GM19372 (cell line): ENCODE measurements around the gene PPAN.

Source experiments
- ATAC-seq: cut with Tn5 transposase; IDR thresholded peaks from one replicate; pipeline ENCODE4 v1.9.1; 2021; ENCODE audit warnings: mild to moderate bottlenecking, low read depth, moderate library complexity; ENCODE audit not compliant: unreplicated experiment

Gene PPAN

DNA sequence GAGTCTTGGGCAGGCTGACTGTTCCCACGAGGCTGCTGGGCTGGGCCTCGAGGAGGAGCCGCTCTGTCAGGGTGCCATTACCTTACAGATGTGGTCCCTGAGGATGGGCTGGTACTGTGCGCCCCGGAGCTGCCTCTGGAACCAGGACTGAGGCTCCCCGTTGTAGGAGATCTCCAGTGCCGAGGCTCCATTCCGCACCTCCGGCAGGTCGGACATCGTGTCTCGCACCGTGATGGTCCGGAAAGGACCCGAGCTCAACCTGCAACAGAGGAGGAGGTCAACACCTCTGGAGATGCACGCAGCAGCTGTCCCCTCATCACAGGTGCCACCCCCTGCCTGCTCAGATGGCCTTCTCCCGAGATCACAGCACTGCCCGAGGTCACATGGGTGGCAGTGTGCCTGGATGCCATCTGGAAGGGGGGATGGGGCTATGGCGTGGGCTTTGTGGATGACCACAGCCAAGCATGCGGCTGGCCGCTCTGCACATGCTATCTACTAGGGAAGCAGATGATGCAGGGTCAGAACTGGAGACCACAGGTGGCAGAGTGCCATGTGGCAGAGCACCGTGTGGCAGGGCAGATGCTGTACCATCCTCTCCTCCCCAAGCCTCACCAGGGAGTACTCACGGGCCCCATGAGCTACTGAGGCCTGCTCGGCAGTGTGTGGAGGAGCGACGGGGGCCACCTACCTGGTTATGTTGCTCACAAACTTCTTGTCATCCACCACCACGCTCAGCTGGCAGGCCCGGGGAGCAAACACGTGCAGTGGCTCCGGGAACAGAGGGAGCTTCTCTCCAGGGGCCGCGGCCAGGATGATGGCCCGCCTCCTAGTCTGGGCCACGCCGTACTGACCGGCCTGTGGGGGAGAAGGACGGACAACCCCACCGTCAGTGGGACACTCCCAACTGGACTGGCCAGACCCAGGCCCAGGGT, 31.9 kb downstream of the PPAN start:
- ATAC-seq = no peak

DNA sequence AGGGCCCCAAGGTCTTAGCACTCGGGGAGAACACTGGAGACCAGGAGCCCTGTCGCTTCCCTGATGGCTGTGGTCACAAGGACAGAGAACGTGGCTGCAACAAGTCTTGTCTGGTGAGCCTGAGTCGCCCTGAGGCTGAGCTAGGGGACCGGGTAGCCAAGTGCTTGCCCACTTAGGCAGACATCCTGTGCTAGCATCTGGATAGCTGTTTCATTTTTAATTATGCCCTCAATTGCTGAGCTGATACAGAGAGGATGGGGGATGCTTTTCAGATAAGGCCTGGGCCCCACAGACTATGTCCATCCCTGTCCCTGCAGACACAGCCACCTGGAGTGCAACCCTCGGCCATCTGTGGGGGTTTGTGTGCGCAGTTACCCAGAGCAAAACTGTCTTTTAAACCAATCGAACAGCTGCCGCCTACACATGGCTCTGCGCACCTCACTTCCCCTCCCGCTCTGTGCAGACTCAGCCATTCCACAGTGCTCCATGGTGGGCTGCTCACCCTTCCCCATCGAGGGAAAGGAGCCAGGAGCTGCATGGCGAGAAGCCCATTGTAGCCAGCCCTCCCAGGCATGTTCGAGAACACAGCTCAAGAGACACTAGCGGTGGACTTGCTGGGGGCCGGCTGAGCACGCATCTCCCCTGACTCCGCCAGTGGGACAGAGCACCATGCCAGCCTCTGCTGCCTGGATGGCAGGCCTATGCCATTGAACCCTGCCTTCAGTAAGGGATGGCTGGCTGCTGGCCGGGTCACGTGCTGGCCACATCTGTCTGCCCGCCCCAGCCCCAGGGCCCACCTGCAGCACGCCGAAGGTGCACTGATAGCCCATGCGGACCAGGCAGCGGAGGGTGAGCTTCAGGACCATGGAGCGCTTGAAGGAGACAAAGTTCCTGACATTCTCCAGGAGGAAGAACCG, 33.0 kb downstream of the PPAN start:
- ATAC-seq = no peak

DNA sequence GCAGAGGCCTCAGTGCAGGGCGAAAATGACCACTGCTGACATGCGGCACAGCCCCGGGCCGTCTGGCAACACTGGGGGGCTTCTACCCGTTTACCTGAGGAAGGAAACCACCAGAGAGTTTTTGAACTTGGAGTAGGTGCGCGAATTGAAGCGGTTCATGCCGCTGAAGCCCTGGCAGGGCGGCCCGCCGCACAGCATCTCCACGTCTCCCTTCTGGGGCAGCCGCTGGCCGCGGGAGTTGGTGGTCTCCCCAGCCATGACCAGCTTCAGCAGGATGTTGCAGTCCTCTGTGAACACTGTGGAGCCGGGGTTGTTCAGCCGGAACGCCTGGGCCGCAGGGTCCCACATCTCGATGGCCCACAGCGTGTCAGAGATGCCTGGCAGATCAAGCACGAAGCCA, 33.8 kb downstream of the PPAN start:
- no peak for ATAC-seq

DNA sequence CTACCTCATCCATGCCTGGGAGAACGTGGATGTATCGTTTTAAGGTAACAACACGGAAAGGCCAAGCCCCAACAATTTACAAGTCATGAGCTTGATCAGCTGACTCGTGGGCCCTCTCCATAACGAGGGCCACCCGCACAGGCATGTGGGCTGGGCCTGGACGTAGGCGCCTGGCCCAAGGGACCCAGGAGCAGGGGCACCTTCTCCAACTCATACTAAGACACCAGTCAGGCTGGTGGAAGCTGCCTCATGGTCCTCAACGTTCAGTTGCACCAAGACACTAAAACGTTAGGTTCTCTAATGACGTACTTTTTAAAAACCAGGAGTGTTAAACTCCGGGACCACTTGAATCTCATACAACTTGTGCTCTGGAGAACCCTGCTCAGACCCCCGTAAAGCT, 35.3 kb downstream of the PPAN start:
- ATAC-seq = no peak

DNA sequence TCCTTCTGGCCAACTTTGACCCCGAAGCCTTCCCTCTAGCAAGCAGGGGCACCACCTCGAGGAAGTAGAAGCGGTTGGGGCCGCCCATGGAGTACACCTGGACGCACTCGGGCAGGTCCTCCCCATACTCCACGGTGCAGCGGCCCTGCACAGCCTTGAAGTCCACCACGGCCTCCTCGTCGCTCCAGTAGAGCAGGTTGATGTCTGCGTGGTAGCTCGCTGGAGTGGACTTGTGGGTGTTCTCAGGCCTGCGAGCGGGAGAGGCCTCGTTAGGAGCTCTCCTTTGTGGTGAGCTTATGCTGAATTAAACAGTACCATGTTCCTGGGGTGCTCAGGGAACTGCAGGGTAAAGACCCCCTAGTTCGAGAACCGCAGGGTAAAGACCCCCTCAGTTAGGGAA, 35.8 kb downstream of the PPAN start:
- ATAC-seq = no peak

DNA sequence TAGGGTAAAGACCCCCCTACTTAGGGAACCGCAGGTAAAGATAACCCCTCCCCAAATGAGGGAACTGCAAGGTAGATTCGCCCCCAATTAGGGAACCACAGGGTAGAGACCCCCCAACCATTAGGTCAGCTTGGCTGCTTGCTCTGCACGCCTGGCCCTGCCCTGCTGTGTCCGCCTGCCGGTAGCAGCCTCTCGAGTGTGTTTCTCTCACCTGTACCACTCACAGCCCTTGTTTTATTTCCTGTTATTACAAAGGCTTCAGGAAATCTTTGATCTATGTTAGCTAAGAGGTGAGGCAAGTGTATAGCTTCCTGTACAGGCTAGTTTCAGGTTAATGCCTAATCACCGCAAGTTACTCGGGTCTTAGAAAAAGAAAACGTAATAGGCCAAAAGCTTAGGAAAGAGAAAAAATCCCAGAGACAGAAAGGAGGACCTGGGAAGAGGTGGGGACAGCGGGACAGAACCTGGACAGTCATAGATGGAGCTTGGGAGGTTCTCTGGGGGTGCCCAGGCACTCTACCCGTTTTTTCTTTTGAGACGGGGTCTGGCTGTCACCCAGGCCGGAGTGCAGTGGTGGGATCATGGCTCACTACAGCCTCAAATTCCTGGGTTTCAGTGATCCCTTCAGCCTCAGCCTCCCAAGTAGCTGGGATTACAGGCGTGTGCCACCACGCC, 36.7 kb downstream of the PPAN start:
- ATAC-seq = no peak

DNA sequence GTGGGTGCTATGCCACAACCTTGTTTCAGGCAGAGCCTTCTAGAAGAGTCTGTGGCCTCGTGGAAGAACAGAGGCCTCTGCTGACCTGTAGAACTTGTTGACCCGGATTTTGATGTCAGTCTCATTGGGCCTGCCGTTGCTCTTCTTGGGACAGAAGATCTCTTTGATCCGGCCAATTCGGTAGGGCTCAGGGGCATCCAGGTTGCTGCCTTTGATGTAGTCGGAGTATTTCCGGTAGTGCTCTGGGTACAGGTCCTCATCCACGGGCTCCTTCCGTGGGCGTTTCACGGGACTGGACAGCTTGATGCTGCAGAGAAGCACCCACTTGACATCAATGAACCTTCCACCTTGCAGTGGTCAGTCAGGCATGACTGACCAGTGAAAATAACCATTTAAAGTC, 37.5 kb downstream of the PPAN start:
- no peak for ATAC-seq

DNA sequence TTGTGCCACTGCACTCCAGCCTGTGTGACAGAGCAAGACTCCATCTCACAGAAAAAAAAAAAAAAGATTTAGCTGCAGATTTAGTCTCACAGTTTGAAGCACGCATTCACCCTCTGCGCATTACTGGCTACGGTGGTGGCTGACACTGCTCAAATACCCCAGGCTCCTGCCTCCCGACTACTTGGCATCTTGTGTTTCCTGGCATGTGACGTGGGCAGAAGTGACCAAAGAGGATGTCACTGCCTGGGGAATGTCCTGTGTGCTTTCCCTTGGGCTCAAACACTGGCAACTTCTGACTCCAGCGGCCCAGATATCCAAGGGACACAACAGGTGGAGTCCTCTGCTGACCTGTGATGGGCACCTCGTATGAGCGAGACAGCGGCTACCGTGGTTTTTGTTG, 38.2 kb downstream of the PPAN start:
- ATAC-seq = no peak

DNA sequence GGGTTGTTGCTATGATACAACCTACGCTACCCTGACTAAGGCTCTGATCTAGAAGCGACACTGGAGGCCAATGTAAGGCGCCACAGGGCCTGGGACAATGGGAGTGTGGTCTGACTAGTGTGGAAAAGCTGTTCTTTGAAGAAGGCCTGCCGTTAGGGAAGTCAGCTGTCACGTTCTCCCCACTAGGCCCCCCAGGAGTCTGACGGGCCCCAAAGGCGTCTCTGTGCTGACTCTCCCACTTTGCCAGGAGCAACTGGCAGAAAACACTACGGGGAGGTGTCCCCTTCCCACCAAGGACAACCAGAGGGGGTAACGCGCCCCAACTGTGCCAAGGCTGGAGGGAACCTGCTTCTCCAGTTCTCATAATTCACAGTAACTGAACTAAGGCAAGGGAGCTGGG, 38.9 kb downstream of the PPAN start:
- ATAC-seq = no peak

DNA sequence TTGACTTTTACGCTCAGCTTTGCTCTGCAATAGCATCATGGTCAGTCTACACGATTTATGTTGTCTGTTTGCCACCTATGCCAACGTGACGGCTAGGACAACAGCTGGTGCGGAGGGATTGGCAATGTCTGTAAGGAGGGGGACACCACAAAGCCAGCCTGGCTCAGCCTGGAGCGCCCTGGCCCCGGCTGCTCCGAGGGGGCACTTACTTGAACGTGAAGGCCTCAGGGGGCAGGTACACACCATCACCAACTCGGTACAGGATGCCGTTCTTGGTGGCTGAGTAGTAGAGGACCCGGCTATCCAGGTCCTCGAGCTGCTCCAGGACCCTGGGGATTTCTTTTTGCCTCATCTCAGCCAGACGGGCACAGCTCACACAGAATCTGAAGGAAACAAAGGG, 40.0 kb downstream of the PPAN start:
- no peak for ATAC-seq

DNA sequence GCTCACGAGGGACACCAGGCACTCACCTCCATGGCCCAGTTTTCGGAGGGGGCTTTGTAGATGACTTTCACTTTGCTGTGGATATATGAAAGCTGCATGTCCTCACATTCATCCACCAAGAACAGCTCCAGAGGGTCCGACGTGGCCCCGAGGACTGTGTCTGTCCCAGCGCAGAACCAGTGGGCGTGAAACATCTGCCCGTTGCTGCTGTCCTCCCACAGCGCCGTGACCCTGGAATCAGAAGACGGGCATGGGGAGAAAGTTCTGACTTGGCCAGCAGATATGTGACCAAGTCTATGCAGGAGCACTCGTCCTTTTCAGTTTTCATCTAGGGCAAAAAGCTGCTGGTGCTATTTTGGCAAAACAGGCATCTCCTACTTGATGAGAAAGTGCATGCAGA, 43.3 kb downstream of the PPAN start:
- ATAC-seq = no peak

DNA sequence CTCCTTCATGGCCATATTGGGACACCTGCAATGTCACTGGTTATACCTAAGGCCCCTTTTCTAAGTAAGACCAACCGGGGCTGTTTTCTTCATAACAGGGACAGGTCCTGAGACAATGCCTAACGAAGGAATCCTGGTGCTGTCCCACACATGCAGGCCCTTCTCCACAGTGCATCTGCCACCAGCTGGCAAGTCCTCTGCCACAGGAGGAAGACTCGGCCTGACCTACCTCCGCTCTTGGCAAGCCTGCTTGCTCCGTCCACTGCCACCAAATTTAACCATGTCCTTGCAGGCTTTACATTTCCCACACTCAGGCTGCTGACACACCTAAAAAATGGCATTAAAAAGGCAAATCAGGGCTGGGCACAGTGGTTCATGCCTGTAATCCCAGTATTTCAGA, 45.4 kb downstream of the PPAN start:
- ATAC-seq = no peak

DNA sequence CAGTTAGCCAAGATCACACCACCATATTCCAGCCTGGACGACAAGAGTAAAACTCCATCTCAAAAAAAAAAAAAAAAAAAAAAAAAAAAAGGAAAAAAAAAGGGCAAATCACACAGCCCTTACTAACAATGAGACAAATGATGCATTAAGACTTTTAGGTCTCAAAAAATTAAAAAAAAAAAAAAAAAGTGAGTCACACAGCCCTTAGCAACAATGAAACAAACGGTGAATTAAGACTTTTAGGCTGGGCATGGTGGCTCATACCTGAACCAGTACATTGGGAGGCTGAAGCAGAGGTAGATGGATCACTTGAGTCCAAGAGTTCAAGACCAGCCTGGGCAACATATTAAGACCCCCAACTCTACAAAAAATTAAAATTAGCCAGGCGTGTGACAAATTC, 45.9 kb downstream of the PPAN start:
- ATAC-seq = no peak

DNA sequence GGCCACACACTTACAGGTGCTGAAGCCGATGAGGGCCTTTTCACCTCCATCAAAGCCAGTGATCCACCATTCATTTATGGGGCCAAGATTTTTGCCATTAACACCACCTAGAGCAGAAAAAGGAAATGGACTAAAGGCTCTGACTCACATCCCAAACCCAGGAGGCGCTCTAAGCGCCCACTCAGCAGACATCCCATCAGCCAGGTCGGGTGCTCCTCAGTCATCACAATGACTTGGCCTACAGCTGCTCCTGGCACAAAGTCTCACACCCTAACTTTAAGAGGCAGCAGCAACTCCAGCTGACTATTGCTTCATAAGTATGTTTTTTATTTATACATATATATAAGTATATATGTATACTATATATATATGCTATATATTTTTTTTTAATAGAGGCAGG, 49.7 kb downstream of the PPAN start:
- ATAC-seq = no peak

DNA sequence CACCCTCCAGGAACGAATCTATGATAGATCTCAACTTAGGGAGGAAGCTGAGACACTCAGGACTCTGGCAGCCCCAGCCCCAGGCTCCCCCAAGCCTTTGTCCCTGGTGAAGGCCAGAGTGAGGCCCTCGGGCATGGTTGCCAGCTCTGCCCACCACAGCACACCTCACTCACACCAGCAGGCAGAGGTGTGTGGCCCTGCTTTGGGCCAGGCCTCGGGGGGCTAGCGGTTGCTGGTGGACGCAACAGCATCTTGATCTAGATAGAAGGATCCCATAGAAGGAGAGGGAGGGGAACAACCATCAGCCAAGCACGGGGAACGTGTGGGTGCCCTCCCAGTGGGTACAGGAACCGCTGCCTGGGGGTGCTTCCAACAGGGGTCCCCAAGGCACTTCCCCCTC, 51.9 kb downstream of the PPAN start:
- ATAC-seq = no peak

DNA sequence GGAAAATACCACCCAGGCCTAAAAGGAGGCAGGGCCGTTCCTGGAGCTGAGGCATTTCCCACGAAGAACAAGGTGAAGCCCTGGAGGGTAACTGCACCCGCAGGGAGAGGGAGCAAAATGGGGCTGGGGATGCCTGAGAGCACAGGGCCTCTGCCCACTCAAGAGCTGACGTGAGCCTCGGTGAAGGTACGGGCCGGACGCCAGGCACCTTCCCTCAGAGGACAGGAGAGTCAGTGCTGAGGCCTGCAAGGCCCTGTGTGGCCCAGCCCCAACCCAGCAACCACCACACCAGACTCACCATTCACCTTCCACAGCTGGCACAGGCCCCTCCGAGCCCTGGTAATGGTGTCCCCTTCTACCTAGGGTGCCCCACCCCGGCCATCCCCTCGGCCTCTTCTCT, 52.3 kb downstream of the PPAN start:
- no peak for ATAC-seq

DNA sequence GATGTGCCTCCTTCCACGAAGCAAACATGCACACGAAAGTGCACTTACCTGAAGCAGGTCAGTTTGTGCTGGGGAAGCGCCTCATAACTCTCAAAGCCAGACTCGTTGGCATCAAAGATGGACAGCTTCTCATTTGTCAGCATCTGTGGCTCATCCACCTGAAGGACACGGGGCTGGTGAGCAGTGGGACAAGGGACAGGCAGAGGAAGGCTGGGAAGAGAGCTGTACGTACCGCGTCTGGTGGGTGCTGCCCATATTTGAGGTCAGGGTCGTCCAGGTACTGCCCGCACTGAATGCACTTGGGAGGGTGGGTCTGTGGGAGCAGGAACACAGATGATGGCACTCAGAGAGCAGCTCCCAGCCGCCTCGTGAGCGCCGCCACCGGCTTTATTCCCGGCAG, 53.4 kb downstream of the PPAN start:
- ATAC-seq = no peak
